NCI-H2029 (cell line): Measurements from ENCODE around the gene ZNF662.

Source experiments
- DNase-seq: peaks from one replicate; lab custom pipeline; 2025; lab: John Stamatoyannopoulos, UW

The ZNF662 gene

DNA sequence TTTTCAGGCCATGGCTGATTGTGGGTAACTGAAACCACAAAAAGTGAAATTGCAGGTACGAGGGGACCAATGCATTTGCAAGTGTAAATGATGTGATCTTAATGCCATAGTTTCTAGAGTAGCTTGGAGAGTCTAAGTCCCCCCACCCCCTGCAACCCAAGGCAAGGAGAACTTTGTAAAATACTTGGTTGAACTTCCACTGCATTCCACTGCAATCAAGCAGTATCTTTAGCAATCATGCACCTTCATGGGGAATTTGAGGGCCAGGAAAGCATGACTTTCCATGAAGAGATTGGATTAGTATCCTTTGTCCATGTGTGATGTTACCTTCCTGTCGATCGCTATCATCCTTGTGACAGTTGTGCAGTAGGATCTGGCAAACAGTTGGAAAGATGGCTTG, 18.9 kb upstream of the ZNF662 start:
- no peak for DNase-seq

DNA sequence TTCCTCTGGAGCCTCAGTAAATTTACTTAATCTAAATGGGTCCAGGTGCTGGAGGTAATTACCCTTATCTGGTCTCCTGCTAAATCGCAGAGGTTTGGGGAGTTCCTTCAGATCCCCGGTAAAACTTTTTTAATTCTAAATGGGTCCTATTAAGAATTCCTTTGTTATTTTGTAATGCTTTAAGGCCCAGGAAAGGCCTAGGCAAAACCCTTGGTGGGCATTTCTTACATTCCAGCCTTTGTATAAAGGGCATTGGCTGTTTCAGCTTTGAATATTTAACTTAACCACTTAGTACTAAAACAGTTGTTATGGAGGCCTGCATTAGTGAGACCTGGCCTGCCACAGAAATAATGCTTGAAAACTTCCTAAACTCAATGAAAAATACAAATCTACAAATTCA, 14.9 kb upstream of the ZNF662 start:
- no peak for DNase-seq

DNA sequence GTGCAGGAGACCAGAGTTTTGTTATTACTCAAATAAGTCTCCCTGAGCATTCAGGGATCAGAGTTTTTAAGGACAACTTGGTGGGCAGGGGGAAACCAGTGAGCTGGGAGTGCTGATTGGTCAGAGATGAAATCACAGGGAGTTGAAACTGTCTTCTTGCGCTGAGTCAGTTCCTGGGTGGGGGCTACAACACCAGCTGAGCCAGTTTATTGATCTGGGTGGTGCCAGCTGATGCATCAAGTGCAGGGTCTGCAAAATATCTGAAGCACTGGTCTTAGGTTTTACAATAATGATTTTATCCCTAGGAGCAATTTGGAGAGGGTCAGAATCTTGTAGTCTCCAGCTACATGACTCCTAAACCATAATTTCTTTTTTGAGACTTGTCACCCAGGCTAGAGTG, 13.8 kb upstream of the ZNF662 start:
- DNase-seq, result no peak

DNA sequence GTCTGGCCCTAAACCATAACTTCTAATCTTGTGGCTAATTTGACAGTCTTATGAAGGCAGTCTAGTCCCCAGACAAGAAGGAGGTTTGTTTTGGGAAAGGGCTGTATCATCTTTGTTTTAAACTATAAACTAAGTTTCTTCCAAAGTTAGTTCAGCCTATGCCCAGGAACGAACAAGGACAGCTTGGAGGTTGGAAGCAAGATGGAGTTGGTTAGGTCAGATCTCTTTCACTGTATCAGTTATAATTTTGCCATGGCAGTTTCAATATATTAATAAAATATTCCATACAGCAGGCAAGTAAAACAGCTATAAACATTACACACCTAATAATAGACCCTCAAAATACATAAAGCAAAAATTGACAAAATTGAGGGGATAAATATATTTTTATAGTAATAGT, 13.1 kb upstream of the ZNF662 start:
- no peak for DNase-seq

GRCh38 chr3:42894698-42895579, 11.0 kb upstream of the ZNF662 start:
- DNase-seq, result no peak

DNA sequence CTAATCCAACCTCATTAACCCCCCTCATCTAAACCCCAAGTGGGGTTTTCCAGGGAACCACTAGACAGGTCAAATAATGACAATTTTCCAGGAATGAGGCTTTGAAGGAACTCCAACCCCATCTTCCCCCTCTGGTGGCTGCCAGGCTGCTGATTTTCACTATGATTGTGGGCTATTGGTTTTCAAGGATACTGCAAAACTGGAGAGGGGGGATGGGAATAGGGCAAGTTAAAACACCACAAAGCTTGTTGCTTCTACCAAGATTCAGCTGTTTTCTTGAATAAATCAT, 10.4 kb upstream of the ZNF662 start:
- DNase-seq, result peak; percentile 53

DNA sequence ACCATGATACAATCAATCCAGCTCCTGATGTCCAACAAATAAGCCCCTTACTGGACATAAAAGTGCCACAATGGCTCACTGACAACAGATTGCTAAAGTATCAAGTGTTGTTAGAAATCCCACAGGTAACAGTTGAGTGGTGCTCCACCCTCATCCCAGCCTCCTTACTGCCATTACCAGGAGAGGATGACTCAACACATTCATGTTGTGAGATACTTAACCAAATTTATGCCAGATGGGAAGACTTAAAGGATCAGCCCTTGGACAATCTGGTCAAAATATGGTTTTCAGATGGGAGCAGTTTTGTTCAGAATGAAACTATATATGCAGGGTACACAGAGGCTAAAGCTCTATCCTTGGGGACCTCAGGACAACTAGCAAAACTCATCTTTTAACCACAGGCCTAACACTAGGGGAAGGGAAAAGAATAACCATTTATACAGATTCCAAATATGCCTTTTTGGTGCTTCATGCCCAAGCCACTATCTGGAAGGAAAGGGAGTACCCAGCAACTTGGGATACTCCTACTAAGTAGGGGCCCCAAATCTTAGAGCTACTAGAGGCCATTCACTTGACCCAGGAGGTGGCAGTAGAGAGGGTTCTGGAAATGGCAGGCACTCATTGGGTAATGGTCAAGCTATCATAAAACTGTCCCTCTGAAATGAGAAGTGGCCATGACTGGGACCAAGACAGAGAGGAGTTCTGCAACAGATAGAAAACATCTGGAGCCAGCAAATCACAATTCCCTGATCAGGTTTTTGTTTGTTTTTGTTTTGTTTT, 6.9 kb upstream of the ZNF662 start:
- DNase-seq, result no peak

- no peak for DNase-seq
These were observed 5.5 kb upstream of the ZNF662 start for GRCh38 chr3:42900226-42901072.

DNA sequence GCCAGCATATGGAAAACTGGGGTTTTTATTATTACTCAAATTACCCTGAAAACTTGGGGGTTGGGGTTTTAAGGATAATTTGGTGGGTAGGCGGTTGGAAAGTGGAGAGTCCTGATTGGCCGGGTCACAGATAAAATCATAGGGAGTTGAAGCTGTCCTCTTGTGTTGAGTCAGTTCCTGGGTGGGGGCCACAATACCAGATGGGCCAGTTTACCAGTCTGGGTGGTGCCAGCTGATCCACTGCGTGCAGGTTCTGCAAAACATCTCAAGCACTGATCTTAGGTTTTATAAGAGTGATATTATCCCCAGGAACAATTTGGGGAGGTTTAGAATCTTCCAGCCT, 4.9 kb upstream of the ZNF662 start:
- no peak for DNase-seq

- DNase-seq, result no peak
These were observed 3.7 kb upstream of the ZNF662 start for GRCh38 chr3:42902257-42902656.

DNA sequence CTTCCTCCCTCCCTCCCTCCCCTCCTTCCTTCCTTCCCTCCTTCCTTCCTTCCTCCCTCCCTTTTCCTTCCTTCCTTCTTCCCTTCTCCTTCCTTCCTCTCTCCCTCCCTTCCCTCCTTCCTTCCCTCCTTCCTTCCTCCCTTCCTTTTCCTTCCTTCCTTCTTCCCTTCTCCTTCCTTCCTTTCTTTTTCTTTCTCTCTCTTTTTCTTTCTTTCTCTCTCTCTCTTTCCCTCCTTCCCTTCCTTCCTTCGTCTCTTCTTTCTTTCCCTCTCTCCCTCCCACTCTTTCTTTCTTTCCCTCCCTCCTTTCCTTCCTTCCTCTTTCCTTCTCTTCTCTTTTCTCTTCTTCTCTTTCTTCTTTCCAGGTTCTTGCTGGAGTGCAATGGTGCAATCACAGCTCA, 1.9 kb upstream of the ZNF662 start:
- DNase-seq, result no peak

GRCh38 chr3:42905740-42906069, 237 bp upstream of the ZNF662 start:
- peak; percentile 32 for DNase-seq

DNA sequence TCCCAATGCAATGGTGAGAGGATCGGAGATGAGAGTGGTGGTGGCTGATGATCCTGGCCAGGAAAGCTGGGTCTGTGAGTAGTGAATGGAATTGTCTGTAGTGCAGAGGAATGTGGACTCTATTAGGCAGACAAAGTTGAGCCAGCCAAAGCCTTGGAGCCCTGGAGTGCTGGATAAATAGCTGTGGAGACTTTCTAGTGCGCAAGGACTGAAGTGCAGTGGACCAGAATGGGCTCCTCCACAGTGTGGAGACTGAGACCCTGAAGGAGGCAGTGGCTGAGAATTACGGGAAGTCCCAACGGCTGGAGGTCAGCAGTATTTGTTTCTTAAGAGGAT, 874 bp downstream of the ZNF662 start:
- DNase-seq, result no peak

DNA sequence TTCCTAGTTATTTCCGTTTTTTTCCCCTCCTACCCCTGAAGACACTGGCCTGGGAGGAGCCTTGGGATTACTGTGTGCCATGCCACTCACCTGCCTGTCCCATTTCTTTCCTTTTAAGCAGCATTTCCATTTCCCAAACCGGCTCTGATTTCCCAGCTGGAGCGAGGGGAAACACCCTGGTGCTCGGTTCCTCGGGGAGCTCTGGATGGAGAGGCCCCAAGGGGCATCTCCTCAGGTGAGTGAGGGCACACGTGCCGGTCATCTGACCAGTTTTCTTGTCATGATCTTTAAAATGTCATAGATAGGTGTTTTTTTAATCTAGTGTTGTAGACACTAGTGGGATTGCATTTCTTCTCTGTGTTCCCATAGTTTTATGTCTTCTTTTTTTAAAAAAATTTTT, 2.7 kb downstream of the ZNF662 start:
- no peak for DNase-seq

DNA sequence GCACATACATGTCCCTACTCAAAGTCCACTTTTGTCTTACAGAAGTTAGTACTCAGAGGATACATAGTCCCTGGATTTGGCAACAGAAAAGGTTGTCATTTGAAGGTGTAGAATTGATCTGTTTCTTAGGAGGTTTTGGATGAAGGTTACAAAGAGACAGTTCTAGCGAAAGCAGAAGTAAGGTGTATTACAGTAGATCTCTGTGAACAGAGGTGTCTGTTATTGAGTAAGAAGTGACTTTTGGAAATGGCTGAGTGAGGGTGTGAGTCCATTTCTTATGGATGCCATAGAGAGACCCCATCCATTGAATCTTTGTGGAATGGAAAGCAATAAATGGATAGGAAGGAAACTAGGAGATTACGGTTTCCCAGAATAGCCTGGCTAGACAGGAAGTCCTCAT, 5.6 kb downstream of the ZNF662 start:
- DNase-seq, result no peak

- DNase-seq, result no peak
These were observed 9.0 kb downstream of the ZNF662 start for GRCh38 chr3:42914771-42915515.

DNA sequence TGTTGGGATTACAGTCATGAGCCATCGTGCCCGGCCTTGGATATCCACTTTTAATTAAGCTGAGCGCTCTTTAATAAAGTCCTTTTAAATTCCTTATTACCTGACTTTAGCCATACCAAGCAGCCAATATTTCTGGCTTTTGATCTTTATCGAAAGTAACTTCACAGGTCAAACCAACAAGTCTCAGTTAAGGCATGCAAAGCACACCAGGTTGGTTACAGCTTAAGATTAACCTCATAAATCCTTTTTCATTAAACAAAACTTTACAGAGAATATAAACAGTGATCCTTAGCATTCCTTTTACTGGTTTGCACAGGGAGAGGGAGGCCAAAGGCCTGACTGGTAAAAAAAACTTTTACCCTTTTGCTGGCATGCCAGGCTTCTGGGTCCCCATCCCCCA, 17.7 kb downstream of the ZNF662 start:
- no peak for DNase-seq

- DNase-seq, result no peak
These were observed 20.4 kb downstream of the ZNF662 start for GRCh38 chr3:42926310-42926709.

DNA sequence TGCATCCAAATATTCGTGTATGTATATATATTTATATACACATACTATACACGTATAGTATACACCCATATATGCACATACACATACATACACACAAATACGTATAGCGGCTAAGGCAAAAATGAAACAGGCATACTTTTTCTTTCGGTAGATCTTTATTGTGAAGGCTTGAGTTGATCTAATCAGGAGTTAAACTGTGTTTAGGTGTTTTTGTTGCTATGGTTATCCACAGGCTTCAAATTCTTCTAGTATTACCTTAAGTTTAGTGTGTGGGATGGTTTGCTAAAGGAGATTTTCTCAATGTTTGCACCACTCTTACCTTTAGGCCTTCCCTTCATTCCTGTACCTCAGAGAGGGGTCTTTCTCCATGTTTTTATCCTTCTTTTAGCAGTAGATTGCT, 28.2 kb downstream of the ZNF662 start:
- no peak for DNase-seq

GRCh38 chr3:42934910-42935309, 29.0 kb downstream of the ZNF662 start:
- DNase-seq, result no peak

- no peak for DNase-seq
These were observed 29.5 kb downstream of the ZNF662 start for GRCh38 chr3:42935472-42935871.
